Tibial nerve (tissue), 4 donors: Measurements from ENCODE around the gene SLC25A28.

Experiments used
- EP300 ChIP-seq, 2 donors: sonication (generic); formaldehyde crosslinking; IDR thresholded peaks; one replicate each; pipeline ENCODE4 v1.6.1; 2017; ENCODE audit warnings: antibody characterized with exemption in 2 of 2, mild to moderate bottlenecking in 1 of 2
- TF ChIP-seq, protein P1 (sequence below), 5 experiments: fragments of 200-600 bp in 3 of 5; fragments of 450-650 bp in 2 of 5; sonication (generic) in 3 of 5; IDR thresholded peaks; one replicate each; pipeline ENCODE4 v1.5.1; 2016 to 2019; ENCODE audit warnings: antibody characterized with exemption in 5 of 5, mild to moderate bottlenecking in 3 of 5, moderate library complexity in 2 of 5

DNA sequence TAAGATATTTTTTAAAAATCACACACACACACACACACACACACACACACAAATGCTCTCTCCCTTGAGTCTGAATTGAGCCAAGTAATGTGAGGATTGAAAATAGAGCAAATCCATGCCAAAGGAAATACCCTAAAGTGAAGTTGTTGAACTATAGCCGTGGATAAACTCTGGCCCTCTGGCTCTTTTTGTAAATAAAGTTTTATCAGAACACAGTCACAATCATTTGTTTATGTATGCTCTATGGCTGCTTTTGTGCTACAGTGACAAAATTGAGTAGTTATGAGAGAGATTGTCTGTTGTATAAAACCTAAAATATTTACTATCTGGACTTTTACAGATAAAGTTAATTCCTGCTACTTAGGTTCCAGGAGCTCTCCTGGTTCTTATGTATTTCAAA is 48.4 kb downstream of the SLC25A28 start:
- no peak for TF ChIP-seq EP300 (IDR thresholded peaks at IDR 0.05)
- TF ChIP-seq, protein P1, sequence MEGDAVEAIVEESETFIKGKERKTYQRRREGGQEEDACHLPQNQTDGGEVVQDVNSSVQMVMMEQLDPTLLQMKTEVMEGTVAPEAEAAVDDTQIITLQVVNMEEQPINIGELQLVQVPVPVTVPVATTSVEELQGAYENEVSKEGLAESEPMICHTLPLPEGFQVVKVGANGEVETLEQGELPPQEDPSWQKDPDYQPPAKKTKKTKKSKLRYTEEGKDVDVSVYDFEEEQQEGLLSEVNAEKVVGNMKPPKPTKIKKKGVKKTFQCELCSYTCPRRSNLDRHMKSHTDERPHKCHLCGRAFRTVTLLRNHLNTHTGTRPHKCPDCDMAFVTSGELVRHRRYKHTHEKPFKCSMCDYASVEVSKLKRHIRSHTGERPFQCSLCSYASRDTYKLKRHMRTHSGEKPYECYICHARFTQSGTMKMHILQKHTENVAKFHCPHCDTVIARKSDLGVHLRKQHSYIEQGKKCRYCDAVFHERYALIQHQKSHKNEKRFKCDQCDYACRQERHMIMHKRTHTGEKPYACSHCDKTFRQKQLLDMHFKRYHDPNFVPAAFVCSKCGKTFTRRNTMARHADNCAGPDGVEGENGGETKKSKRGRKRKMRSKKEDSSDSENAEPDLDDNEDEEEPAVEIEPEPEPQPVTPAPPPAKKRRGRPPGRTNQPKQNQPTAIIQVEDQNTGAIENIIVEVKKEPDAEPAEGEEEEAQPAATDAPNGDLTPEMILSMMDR (IDR thresholded peaks at IDR 0.05): no peak
